HEK293 (cell line): ENCODE data around the gene PSMD7.

Experiments
- CTCF ChIA-PET: fragments of 350-600 bp; formaldehyde crosslinking; extraction: SDS; loops from one replicate; lab custom pipeline; 2021; ENCODE audit warnings: antibody characterized with exemption; lab: Yijun Ruan, JAX
- POLR2A ChIA-PET: fragments of 300-600 bp; formaldehyde crosslinking; extraction: SDS; loops from one replicate; lab custom pipeline; 2020; ENCODE audit warnings: antibody characterized with exemption, inconsistent platforms; lab: Yijun Ruan, JAX
- H3K27ac ChIP-seq: fragments of 200-500 bp; sonication (Bioruptor generic); 2 replicates; pipeline ENCODE4 v1.5.1; 2014; ENCODE audit warnings: low read depth, low read length, control low read depth, inconsistent platforms; ENCODE audit errors: extremely low read depth
- H3K36me3 ChIP-seq, 2 experiments: fragments of 200-500 bp in 1 of 2; sonication (Bioruptor generic) in 1 of 2; 1 replicate in 1 of 2; 2 replicates in 1 of 2; pipeline ENCODE4 v1.5.1; 2014 to 2017; ENCODE audit warnings: inconsistent platforms in 2 of 2, low read length in 2 of 2; ENCODE audit not compliant: control insufficient read depth in 2 of 2, insufficient read depth in 1 of 2
- H3K4me1 ChIP-seq: fragments of 200-500 bp; sonication (Bioruptor generic); 2 replicates; pipeline ENCODE4 v1.5.1; 2014; ENCODE audit warnings: mild to moderate bottlenecking, low read length, inconsistent platforms; ENCODE audit not compliant: control insufficient read depth, insufficient read depth
- H3K4me3 ChIP-seq: 2 replicates; pipeline ENCODE4 v1.5.1; 2011; ENCODE audit warnings: low read depth, mild to moderate bottlenecking, control low read depth, low read length, moderate library complexity
- H3K9me3 ChIP-seq: fragments of 200-500 bp; sonication (Bioruptor generic); 2 replicates; pipeline ENCODE4 v1.5.1; 2014; ENCODE audit warnings: low read depth, low read length, inconsistent platforms; ENCODE audit not compliant: control insufficient read depth, insufficient read depth
- GFI1B ChIP-seq: fragments of 450-650 bp; formaldehyde crosslinking; IDR thresholded peaks from 2 replicates; pipeline ENCODE4 v1.5.1; 2016; ENCODE audit warnings: missing biosample characterization, missing genetic modification characterization
- PBX3 ChIP-seq: sonication (generic); formaldehyde crosslinking; IDR thresholded peaks from 2 replicates; pipeline ENCODE4 v1.8.1; 2022; ENCODE audit warnings: mild to moderate bottlenecking, moderate library complexity, missing genetic modification reagents
- SCRT1 ChIP-seq: fragments of 450-650 bp; formaldehyde crosslinking; IDR thresholded peaks from 2 replicates; pipeline ENCODE4 v1.5.1; 2016; ENCODE audit warnings: missing biosample characterization, missing genetic modification characterization, borderline replicate concordance
- SCRT2 ChIP-seq: fragments of 450-650 bp; formaldehyde crosslinking; IDR thresholded peaks from 2 replicates; pipeline ENCODE4 v1.5.1; 2016; ENCODE audit warnings: missing biosample characterization, missing genetic modification characterization
- TCF7L2 ChIP-seq: IDR thresholded peaks from 2 replicates; pipeline ENCODE4 v1.6.1; 2011; ENCODE audit warnings: low read depth, mild to moderate bottlenecking, inconsistent platforms, low read length, moderate library complexity, borderline replicate concordance
- TSHZ1 ChIP-seq: fragments of 450-650 bp; formaldehyde crosslinking; IDR thresholded peaks from 2 replicates; pipeline ENCODE4 v1.5.1; 2016; ENCODE audit warnings: missing biosample characterization, missing genetic modification characterization, borderline replicate concordance
- YY1 ChIP-seq: fragments of 450-650 bp; formaldehyde crosslinking; IDR thresholded peaks from 2 replicates; pipeline ENCODE4 v1.5.1; 2018; ENCODE audit warnings: missing biosample characterization, missing genetic modification characterization
- ZBTB21 ChIP-seq: fragments of 450-650 bp; formaldehyde crosslinking; IDR thresholded peaks from 2 replicates; pipeline ENCODE4 v1.5.1; 2017; ENCODE audit warnings: missing biosample characterization, missing genetic modification characterization
- ZNF121 ChIP-seq: fragments of 450-650 bp; formaldehyde crosslinking; IDR thresholded peaks from 2 replicates; pipeline ENCODE4 v1.5.1; 2016; ENCODE audit warnings: missing biosample characterization, missing genetic modification characterization
- ZNF16 ChIP-seq: fragments of 450-650 bp; formaldehyde crosslinking; IDR thresholded peaks from 2 replicates; pipeline ENCODE4 v1.5.1; 2016; ENCODE audit warnings: low read depth, missing biosample characterization, missing genetic modification characterization
- ZNF174 ChIP-seq: fragments of 450-650 bp; formaldehyde crosslinking; IDR thresholded peaks from 2 replicates; pipeline ENCODE4 v1.5.0; 2017; ENCODE audit warnings: missing biosample characterization, mild to moderate bottlenecking, missing genetic modification characterization
- ZNF366 ChIP-seq: fragments of 450-650 bp; formaldehyde crosslinking; conservative IDR thresholded peaks from 2 replicates; pipeline ENCODE4 v1.5.1; 2016; ENCODE audit warnings: missing biosample characterization, missing genetic modification characterization
- ZNF548 ChIP-seq: fragments of 450-650 bp; formaldehyde crosslinking; IDR thresholded peaks from 2 replicates; pipeline ENCODE4 v1.5.1; 2016; ENCODE audit warnings: missing biosample characterization, missing genetic modification characterization
- ZNF555 ChIP-seq: fragments of 450-650 bp; formaldehyde crosslinking; conservative IDR thresholded peaks from 2 replicates; pipeline ENCODE4 v1.5.1; 2017; ENCODE audit warnings: missing biosample characterization, mild to moderate bottlenecking, missing genetic modification characterization, inconsistent platforms
- ZNF623 ChIP-seq: fragments of 450-650 bp; formaldehyde crosslinking; IDR thresholded peaks from 2 replicates; pipeline ENCODE4 v1.5.1; 2016; ENCODE audit warnings: missing biosample characterization, missing genetic modification characterization
- ZNF76 ChIP-seq: fragments of 450-650 bp; formaldehyde crosslinking; IDR thresholded peaks from 2 replicates; pipeline ENCODE4; 2016; ENCODE audit warnings: low read depth, missing biosample characterization, missing genetic modification characterization, borderline replicate concordance
- TF ChIP-seq, protein P1 (sequence below): fragments of 450-650 bp; formaldehyde crosslinking; conservative IDR thresholded peaks from 2 replicates; pipeline ENCODE4 v1.5.1; 2016; ENCODE audit warnings: low read depth, missing biosample characterization, missing genetic modification characterization
- TF ChIP-seq, protein P2 (sequence below): fragments of 450-650 bp; formaldehyde crosslinking; IDR thresholded peaks from 2 replicates; pipeline ENCODE4 v1.5.1; 2016; ENCODE audit warnings: missing biosample characterization, missing genetic modification characterization

The PSMD7 gene

DNA sequence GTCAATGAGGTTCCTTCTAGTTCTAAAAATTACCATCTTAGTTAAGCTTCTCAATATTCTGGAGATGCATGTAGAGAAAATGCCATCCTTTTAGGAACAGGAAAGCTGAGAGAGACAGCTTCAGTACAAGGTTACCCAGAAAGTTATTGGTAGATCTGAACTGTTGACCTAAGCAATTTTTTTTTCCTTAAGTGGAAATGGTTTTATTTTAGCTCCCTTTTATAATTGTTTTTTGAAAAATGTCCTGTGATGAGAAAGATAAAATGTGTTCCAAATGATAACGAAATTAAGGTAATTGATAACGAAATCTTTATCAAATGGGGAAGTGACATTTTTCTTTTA is 8.2 kb downstream of the PSMD7 start:
- CTCF ChIA-PET, result interaction anchor here (0.6 to 1.7 kb wide), 5 partner anchors 13 to 642 kb away, joined by 3 to 4 read pairs (median 4); no protein-coding TSS in a partner anchor
- POLR2A ChIA-PET, result interaction anchor here (0.8 to 1.7 kb wide), 3 partner anchors 7 to 680 kb away, joined by 3 to 7 read pairs (median 5); partner anchors contain the start of gene WDR59

DNA sequence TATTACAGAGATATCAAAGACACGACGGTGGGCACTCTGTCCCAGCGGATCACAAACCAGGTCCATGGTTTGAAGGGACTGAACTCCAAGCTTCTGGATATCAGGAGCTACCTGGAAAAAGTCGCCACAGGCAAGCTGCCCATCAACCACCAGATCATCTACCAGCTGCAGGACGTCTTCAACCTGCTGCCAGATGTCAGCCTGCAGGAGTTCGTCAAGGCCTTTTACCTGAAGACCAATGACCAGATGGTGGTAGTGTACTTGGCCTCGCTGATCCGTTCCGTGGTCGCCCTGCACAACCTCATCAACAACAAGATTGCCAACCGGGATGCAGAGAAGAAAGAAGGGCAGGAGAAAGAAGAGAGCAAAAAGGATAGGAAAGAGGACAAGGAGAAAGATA is 8.7 kb downstream of the PSMD7 start:
- CTCF ChIA-PET, result interaction anchor here (0.6 to 1.7 kb wide), 5 partner anchors 10 to 136 kb away, joined by 3 to 5 read pairs (median 4); no protein-coding TSS in a partner anchor
- Histone ChIP-seq H3K9me3 (no peaks in the 10 kb centered on the region), H3K4me1 (no peaks in the 10 kb centered on the region), H3K36me3 (peaks cover 58 to 70% of the 10 kb centered on the region in 2 experiments), H3K27ac (no peak overlapping the region), H3K4me3 (no peak overlapping the region)
- TF ChIP-seq ZNF366 (tag by site-specific recombination), result 0 out of 2 replicates have a peak, but pooled peaks have one; percentile 21
- TF ChIP-seq GFI1B, result no peak
- POLR2A ChIA-PET, result interaction anchor here (1.7 kb wide), 1 partner anchor 8 kb away, joined by 7 read pairs; no protein-coding TSS in a partner anchor

More for the DNA sequence above, 8.2 kb downstream of the PSMD7 start:
- Histone ChIP-seq H3K4me3 (no peak overlapping the region), H3K27ac (no peak overlapping the region), H3K4me1 (no peaks in the 10 kb centered on the region), H3K36me3 (peaks cover 62 to 75% of the 10 kb centered on the region in 2 experiments), H3K9me3 (no peaks in the 10 kb centered on the region)
- TF ChIP-seq, protein P1, sequence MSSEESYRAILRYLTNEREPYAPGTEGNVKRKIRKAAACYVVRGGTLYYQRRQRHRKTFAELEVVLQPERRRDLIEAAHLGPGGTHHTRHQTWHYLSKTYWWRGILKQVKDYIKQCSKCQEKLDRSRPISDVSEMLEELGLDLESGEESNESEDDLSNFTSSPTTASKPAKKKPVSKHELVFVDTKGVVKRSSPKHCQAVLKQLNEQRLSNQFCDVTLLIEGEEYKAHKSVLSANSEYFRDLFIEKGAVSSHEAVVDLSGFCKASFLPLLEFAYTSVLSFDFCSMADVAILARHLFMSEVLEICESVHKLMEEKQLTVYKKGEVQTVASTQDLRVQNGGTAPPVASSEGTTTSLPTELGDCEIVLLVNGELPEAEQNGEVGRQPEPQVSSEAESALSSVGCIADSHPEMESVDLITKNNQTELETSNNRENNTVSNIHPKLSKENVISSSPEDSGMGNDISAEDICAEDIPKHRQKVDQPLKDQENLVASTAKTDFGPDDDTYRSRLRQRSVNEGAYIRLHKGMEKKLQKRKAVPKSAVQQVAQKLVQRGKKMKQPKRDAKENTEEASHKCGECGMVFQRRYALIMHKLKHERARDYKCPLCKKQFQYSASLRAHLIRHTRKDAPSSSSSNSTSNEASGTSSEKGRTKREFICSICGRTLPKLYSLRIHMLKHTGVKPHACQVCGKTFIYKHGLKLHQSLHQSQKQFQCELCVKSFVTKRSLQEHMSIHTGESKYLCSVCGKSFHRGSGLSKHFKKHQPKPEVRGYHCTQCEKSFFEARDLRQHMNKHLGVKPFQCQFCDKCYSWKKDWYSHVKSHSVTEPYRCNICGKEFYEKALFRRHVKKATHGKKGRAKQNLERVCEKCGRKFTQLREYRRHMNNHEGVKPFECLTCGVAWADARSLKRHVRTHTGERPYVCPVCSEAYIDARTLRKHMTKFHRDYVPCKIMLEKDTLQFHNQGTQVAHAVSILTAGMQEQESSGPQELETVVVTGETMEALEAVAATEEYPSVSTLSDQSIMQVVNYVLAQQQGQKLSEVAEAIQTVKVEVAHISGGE (tag by site-specific recombination), result no peak
- TF ChIP-seq TCF7L2, result no peak

- CTCF ChIA-PET, result interaction anchor here (0.7 to 1.1 kb wide), 3 partner anchors 9 to 902 kb away, joined by 3 to 5 read pairs (median 4); no protein-coding TSS in a partner anchor
- no peak overlapping the region for H3K27ac ChIP-seq
Measured at GRCh38 chr16:74305978-74306784, 9.6 kb downstream of the PSMD7 start.

More at GRCh38 chr16:74305978-74306784, 9.6 kb downstream of the PSMD7 start:
- no peaks in the 10 kb centered on the region for H3K4me1 ChIP-seq
- POLR2A ChIA-PET, result interaction anchor here (1.7 kb wide), 1 partner anchor 9 kb away, joined by 7 read pairs; no protein-coding TSS in a partner anchor
- H3K36me3 ChIP-seq, result peaks cover 52 to 61% of the 10 kb centered on the region in 2 experiments
- TF ChIP-seq TSHZ1 (no peak), SCRT1 (tag by site-specific recombination) (no peak), ZNF555 (tag by site-specific recombination) (no peak), ZNF623 (tag by site-specific recombination) (no peak), ZNF121 (tag by site-specific recombination) (no peak), PBX3 (no peak), ZBTB21 (tag by site-specific recombination) (no peak), ZNF76 (tag by site-specific recombination) (no peak), YY1 (tag by site-specific recombination) (no peak), ZNF16 (tag by site-specific recombination) (no peak), SCRT2 (tag by site-specific recombination) (no peak), ZNF174 (tag by site-specific recombination) (no peak), ZNF548 (tag by site-specific recombination) (no peak)
- TF ChIP-seq, protein P2, sequence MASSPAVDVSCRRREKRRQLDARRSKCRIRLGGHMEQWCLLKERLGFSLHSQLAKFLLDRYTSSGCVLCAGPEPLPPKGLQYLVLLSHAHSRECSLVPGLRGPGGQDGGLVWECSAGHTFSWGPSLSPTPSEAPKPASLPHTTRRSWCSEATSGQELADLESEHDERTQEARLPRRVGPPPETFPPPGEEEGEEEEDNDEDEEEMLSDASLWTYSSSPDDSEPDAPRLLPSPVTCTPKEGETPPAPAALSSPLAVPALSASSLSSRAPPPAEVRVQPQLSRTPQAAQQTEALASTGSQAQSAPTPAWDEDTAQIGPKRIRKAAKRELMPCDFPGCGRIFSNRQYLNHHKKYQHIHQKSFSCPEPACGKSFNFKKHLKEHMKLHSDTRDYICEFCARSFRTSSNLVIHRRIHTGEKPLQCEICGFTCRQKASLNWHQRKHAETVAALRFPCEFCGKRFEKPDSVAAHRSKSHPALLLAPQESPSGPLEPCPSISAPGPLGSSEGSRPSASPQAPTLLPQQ (tag by site-specific recombination), result no peak
- H3K9me3 ChIP-seq, result no peaks in the 10 kb centered on the region
- H3K4me3 ChIP-seq, result no peak overlapping the region
